IPS-20b (cell line): ENCODE data around the gene SIRPB2.
A peak's percentile ranks its signal among the peaks of the same experiment; 100 is the strongest.

ENCODE experiments used
- H3K27ac ChIP-seq: one replicate; pipeline ENCODE4 v1.5.1; 2013; ENCODE audit warnings: low read length
- H3K27me3 ChIP-seq: 2 replicates; pipeline ENCODE4 v1.6.1; 2013; ENCODE audit warnings: mild to moderate bottlenecking, low read length, inconsistent platforms; ENCODE audit not compliant: insufficient read depth
- H3K36me3 ChIP-seq: 2 replicates; pipeline ENCODE4 v1.6.1; 2013; ENCODE audit warnings: low read depth, mild to moderate bottlenecking, inconsistent platforms, low read length, moderate library complexity; ENCODE audit not compliant: insufficient read depth
- H3K4me1 ChIP-seq: 2 replicates; pipeline ENCODE4 v1.6.1; 2013; ENCODE audit warnings: mild to moderate bottlenecking, control low read depth, inconsistent platforms, low read length, moderate library complexity; ENCODE audit not compliant: insufficient read depth
- H3K4me3 ChIP-seq: 2 replicates; pipeline ENCODE4 v1.5.1; 2013; ENCODE audit warnings: mild to moderate bottlenecking, low read length, inconsistent platforms
- H3K9ac ChIP-seq: 2 replicates; pipeline ENCODE4 v1.6.1; 2013; ENCODE audit warnings: low read depth, mild to moderate bottlenecking, inconsistent platforms, low read length, moderate library complexity
- H3K9me3 ChIP-seq: 2 replicates; pipeline ENCODE4 v1.6.1; 2013; ENCODE audit warnings: mild to moderate bottlenecking, low read depth, low read length, inconsistent platforms; ENCODE audit not compliant: insufficient read depth

Gene SIRPB2

GRCh38 chr20:1468117-1468624, 23.0 kb downstream of the SIRPB2 start:
- H3K9me3 ChIP-seq, result no peaks in the 10 kb centered on the region
- peaks cover 2% of the 10 kb centered on the region; the same call in 1 of the 2 replicates for H3K4me1 ChIP-seq
- H3K36me3 ChIP-seq, result peaks cover 19% of the 10 kb centered on the region
- no peak overlapping the region for H3K27ac ChIP-seq
- H3K9ac ChIP-seq, result no peak overlapping the region
- no peaks in the 10 kb centered on the region; the same call in 1 of the 2 replicates for H3K27me3 ChIP-seq
- no peak overlapping the region for H3K4me3 ChIP-seq

DNA sequence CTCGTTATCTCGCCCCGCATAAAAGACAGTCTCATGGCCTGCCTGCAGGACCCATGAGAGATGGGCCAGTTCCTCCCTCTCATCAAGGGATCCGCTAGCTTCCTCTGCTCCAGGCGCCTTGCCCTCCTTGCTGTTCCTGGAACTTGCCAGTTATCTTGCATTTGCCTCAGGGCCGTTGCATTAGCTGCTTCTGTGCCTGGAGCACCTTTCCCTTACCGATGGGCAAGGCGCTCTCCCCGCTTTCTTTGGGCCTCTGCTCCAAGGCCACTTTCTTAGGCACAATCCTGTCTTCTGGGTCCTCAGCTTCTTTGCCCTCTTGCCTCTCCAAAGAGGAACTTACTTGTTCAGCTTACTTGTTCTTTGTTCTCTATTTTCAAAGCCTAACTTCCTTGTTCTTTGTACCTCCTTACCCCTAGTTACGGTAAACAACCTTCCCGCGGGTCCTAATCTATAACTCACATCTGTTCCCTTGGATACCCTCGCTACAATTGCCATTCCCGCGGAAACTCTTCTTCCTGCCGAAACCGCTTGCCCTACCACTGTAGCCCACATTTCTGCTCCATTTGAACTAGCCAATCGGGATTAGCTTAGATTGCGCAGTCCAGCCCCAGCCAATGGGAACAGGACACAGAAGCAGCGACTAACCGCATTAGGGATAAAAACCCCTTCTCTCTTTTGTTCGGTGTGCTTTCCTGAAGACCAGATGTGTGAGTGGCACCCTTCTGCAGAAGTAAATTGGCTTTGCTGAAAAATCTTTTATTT, 23.7 kb downstream of the SIRPB2 start:
- H3K27me3 ChIP-seq, result no peaks in the 10 kb centered on the region; the same call in 1 of the 2 replicates
- peaks cover 25% of the 10 kb centered on the region for H3K36me3 ChIP-seq
- peak overlapping the region; percentile 39; the same call in 1 of the 2 replicates for H3K4me3 ChIP-seq
- peaks cover 2% of the 10 kb centered on the region; the same call in 1 of the 2 replicates for H3K4me1 ChIP-seq
- no peak overlapping the region for H3K9ac ChIP-seq
- H3K9me3 ChIP-seq, result no peaks in the 10 kb centered on the region
- H3K27ac ChIP-seq, result no peak overlapping the region

DNA sequence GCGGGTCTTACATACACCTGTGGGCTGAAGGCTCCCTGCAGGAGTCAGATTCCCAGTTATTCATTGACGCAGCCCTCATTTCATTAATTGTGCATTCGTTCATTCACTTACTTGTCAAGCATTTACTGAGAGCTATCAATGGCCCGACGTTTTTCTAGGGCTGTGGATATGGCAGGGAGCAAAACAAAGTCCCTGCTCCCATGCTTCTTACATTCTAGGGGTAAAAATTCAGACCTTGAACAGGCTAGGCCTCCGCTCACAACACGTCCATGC, 24.2 kb downstream of the SIRPB2 start:
- H3K4me1 ChIP-seq, result peaks cover 2% of the 10 kb centered on the region; the same call in 1 of the 2 replicates
- H3K27ac ChIP-seq, result no peak overlapping the region
- H3K9ac ChIP-seq, result no peak overlapping the region
- H3K27me3 ChIP-seq, result no peaks in the 10 kb centered on the region; the same call in 1 of the 2 replicates
- H3K36me3 ChIP-seq, result peaks cover 28% of the 10 kb centered on the region
- H3K4me3 ChIP-seq, result peak overlapping the region; percentile 39; the same call in 1 of the 2 replicates
- H3K9me3 ChIP-seq, result no peaks in the 10 kb centered on the region

- peaks cover 2% of the 10 kb centered on the region; the same call in 1 of the 2 replicates for H3K4me1 ChIP-seq
- peak within 1 kb of the TSS; percentile 78 for H3K9ac ChIP-seq
- peak within 1 kb of the TSS; percentile 78 for H3K27ac ChIP-seq
- H3K36me3 ChIP-seq, result peaks cover 34% of the 10 kb centered on the region
- H3K4me3 ChIP-seq, result peak within 1 kb of the TSS; percentile 95
- H3K27me3 ChIP-seq, result no peaks in the 10 kb centered on the region; the same call in 1 of the 2 replicates
- H3K9me3 ChIP-seq, result no peaks in the 10 kb centered on the region
These were observed 24.8 kb downstream of the SIRPB2 start, which contains the start of gene NSFL1C for GRCh38 chr20:1466211-1467081. NSFL1C (minus strand) TSS chr20:1466849; CDS start chr20:1466824, 25 bp downstream.

DNA sequence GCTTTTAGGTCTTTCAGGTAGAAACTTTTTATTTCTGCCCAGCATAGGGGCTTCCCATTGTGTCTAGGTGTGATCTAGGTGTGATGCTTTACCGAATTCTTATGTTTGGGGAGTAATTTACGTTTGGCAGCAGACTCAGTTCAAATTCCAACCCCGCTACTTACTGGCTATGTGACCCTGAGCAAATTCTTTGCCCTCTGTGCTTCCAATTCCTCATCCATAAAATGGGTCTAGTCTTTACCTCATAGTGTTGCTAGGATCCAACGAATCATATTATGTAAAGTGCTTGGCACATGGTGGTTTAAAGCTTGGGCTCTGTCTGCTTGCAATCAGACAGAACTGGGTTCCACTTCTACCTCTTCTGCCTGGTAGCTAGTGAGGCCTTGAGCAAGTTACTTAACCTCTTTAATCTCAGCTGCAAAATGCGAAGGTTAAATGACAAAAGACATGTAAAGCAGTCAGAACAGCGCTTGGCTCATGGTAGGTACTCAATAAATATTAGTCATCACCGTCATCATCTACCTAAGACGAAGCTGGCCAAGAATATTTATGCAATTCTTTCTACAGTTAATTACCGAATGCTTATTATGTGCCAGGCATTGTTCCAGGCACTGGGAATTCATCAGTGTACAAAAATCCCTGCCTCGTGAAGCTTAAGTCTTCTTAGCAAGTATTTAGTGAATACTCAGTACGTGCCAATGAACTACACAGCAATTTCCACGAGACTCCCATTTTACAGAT, 25.6 kb downstream of the SIRPB2 start:
- Histone ChIP-seq H3K27ac (peak overlapping the region; percentile 78), H3K36me3 (peaks cover 42% of the 10 kb centered on the region), H3K4me3 (peak overlapping the region; percentile 95), H3K27me3 (no peaks in the 10 kb centered on the region; the same call in 1 of the 2 replicates), H3K9ac (peak overlapping the region; percentile 78; the same call in 1 of the 2 replicates), H3K9me3 (no peaks in the 10 kb centered on the region), H3K4me1 (peaks cover 1% of the 10 kb centered on the region; the same call in 1 of the 2 replicates)

DNA sequence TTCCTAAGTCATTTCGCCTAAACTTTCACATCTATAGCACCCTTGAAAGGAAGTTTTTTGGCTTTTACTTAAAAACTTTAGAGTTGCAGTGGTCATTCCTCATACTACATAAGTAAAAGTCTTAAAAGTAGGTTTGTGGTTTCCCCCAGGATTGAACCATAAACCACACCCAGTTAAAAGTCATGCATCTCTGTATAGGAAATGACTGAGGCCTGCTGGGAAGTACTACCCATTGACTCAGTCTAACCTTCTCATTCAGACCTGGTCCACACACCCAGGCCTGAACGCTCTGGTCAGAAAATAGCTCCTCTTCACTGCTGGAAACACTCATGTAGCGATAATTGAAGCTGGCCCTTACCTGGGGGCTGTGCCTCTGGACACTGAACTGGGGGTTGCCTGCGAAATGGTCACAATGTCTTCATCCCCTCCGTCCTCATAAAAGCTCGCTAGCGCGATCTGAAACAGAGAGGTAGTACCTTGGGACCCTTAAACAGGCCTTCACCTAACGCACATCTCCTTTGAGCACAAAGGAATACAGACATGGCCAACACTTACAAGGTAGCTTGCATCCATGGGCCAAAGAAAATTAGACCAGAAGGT, 27.1 kb downstream of the SIRPB2 start:
- no peaks in the 10 kb centered on the region; the same call in 1 of the 2 replicates for H3K27me3 ChIP-seq
- no peak overlapping the region for H3K4me3 ChIP-seq
- H3K9me3 ChIP-seq, result no peaks in the 10 kb centered on the region
- peaks cover 57% of the 10 kb centered on the region for H3K36me3 ChIP-seq
- H3K27ac ChIP-seq, result no peak overlapping the region
- no peak overlapping the region for H3K9ac ChIP-seq
- H3K4me1 ChIP-seq, result no peaks in the 10 kb centered on the region; the same call in 1 of the 2 replicates

DNA sequence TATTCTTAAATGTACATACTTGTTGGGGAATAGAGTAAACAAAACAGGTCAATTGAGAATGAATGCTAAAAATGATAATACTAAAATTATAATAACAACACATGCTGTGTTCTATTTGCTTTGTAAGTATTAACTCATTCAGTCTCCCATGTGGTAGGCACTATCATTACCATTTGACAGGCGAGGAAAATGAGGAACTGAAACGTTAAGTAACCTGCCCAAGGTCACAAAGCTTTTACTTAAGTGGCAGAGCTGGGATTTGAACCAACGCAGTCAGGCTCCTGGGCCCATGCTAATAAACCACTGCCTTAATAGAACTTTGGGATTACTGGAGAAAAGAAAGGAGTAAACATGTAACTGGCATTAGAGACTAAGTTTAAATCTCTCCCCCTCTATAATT, 28.4 kb downstream of the SIRPB2 start:
- H3K27ac ChIP-seq, result no peak overlapping the region
- H3K36me3 ChIP-seq, result peaks cover 69% of the 10 kb centered on the region
- H3K27me3 ChIP-seq, result no peaks in the 10 kb centered on the region; the same call in 1 of the 2 replicates
- H3K4me3 ChIP-seq, result no peak overlapping the region
- no peak overlapping the region for H3K9ac ChIP-seq
- H3K4me1 ChIP-seq, result no peaks in the 10 kb centered on the region; the same call in 1 of the 2 replicates
- H3K9me3 ChIP-seq, result no peaks in the 10 kb centered on the region

DNA sequence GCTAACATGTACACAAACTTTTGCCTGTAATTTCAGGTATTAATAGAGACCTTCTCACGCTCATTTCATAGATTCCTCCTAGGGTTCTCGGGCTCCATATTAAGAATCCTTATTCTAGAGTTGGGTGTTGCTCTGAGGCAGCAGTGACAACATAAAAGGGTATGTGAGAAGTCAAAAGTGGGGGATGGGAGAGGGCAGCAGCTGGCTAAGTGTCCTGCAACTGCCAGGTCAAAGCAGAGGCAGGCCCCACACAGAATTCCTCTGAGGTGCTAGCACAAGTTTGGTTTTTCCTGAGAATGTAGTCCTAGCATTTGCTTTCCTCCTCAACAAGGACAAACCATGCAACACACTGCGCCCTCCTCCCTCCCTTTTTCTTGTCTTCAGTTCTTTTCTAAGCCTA, 29.2 kb downstream of the SIRPB2 start:
- Histone ChIP-seq H3K4me3 (no peak overlapping the region), H3K9me3 (no peaks in the 10 kb centered on the region), H3K36me3 (peaks cover 77% of the 10 kb centered on the region), H3K27me3 (no peaks in the 10 kb centered on the region), H3K4me1 (no peaks in the 10 kb centered on the region), H3K9ac (no peak overlapping the region), H3K27ac (no peak overlapping the region)

DNA sequence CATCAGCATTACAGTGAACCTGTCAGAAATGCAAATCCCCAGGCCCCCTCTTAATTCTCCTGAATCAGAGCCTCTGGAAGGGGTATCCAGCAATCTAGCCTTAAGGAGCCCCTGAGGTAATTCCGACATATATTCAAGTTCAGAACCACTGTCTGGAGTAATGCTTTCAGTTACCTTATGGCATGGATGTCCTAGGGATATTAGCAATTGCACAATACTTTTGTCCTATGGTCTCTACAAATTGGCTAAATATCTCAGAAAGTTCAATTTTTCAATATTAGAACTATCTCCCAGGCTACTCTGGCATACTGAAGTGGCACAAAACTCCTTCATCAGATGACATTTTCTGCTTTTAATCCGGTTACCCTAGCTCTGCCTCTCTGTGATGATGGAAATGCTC, 30.9 kb downstream of the SIRPB2 start:
- Histone ChIP-seq H3K36me3 (peaks cover 94% of the 10 kb centered on the region), H3K4me3 (no peak overlapping the region), H3K9ac (no peak overlapping the region), H3K9me3 (no peaks in the 10 kb centered on the region), H3K4me1 (no peaks in the 10 kb centered on the region), H3K27me3 (no peaks in the 10 kb centered on the region), H3K27ac (no peak overlapping the region)

DNA sequence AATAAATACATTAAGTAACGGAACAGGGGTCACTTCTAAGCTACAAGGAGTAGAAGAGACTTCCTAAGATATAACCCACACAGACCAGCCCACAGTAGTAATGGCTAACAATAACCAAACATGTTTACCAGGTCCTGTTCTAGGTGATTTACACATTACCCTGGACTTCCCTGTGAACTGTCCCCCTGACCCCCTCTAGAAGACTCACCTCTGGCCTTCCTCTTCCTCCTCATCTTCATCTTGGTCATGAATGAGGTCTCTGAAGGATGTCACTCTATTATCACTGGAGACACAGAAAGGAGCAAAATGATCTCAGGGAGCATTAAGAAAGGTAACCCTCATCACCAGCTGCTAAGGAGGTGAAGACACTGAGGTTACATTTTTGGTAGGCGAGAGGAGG, 33.2 kb downstream of the SIRPB2 start:
- Histone ChIP-seq H3K27me3 (no peaks in the 10 kb centered on the region), H3K4me1 (no peaks in the 10 kb centered on the region), H3K36me3 (peaks cover 96% of the 10 kb centered on the region), H3K9me3 (no peaks in the 10 kb centered on the region), H3K9ac (no peak overlapping the region), H3K4me3 (no peak overlapping the region), H3K27ac (no peak overlapping the region)

DNA sequence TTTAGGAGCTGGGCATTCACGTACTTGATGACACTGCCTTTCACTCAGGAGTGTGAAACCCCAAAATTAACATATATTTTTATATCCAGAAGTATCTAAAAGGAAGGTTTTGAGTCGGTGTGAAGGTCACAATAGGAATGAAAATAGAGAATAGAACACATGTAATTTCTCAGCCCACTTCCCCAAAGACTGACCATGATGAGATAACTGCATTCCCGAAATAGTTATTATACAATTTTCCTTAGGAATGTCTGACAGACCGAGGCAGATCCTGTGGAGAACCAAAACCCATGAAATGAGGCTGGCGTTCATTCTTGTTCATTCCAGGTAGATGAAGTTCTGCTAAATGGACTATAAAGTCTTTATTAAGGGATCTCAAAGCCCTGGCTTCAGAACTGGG, 34.9 kb downstream of the SIRPB2 start:
- no peak overlapping the region for H3K27ac ChIP-seq
- H3K9me3 ChIP-seq, result no peaks in the 10 kb centered on the region
- no peaks in the 10 kb centered on the region for H3K4me1 ChIP-seq
- H3K4me3 ChIP-seq, result no peak overlapping the region
- H3K9ac ChIP-seq, result no peak overlapping the region
- H3K27me3 ChIP-seq, result no peaks in the 10 kb centered on the region
- peaks cover 99% of the 10 kb centered on the region for H3K36me3 ChIP-seq
